HG03135 (cell line): ENCODE measurements around the gene TRIM9.

Source experiments
- ATAC-seq: cut with Tn5 transposase; IDR thresholded peaks from one replicate; pipeline ENCODE4 v1.9.1; 2021; ENCODE audit warnings: mild to moderate bottlenecking, moderate library complexity; ENCODE audit not compliant: unreplicated experiment

The TRIM9 gene

DNA sequence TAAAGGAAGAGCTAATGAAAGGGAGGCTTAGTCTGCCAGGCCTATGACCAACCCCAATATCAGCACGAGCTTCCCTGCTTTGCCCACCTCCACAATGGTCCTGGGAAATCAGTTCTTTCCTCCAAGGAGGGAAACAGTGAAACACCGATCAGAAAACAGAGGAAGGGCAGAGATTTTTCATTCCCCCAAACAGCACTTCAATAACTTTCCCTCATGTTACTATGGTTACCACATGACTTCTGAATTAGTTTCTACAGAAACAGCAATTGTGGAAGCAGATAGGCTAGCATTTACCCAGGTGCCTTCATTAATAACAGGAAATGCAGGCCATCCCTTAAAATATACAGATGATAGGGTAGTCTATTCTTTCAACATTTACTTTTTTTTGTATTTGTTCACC, 35.9 kb downstream of the TRIM9 start:
- no peak for ATAC-seq

DNA sequence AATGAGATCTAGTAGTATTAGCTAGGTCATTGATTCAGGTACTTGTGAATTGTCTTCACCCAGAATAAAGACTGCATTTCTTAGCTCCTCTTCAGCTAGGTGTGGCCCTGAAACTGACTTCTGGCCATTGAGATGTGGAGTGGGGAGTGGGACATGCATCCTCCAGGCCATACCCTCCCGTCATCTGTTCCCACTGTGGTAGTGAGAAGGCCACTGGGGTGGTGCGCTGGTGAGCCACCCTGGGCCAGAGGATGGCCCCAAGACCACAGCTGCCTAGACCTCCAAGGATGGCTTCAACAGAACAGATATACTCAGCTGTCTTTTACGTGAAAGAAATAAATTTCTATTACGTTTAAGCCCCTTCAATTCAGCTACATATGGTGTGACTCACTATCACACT, 36.5 kb downstream of the TRIM9 start:
- no peak for ATAC-seq

DNA sequence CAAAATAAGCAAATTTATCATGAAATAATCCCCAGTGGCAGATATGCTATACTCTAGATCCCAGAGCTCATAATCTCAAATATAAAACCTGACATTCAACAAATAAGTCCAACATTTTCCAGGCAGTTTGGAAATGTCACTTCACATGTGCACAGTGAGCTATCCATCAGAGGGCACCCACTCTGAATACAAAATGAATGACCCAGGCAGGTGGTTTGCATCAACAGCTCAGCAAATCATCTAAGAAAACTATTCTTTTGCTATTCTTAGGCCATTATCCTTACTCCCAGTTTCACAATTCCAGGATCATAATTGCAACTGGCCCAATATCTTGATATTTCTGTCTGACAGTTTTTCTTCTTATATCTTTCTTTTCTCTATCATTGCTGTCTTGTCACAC, 38.5 kb downstream of the TRIM9 start:
- no peak for ATAC-seq

DNA sequence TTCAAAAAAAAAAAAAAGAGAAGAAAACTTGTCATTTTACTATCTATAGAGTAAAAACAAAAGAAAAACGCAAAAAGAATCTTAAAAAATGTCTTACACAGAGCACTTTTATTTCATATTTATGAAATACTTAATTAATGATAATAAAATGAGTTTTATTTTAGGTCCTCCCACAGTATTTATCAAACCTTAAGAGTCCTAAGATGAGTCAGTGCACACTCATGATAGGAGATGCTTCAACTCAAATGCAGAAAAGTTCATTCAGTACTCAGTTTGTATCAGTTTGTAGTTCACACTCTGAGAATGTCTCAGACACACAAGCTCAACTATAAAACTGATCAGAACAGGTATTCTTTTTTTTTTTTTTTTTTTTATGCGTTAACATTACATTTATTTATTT, 41.7 kb downstream of the TRIM9 start:
- no peak for ATAC-seq

DNA sequence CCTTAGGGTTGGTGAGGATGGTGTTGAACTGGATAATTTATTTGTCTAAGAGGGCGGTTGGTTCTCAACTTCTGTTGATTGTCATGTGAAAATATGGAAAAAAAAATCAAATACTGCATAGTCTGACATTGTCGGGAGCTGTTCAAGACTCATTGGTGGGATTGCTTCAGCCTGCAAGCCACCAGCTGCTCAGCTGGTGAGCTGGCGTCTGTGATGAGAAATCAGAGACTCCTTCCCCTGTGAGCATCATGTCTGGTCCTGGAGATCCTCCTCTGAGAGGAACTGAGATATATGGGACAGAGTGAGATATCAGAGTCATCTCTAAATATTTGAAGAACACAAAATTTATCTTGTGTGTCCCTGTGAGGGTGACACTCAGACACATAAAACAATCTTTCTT, 49.9 kb downstream of the TRIM9 start:
- no peak for ATAC-seq

DNA sequence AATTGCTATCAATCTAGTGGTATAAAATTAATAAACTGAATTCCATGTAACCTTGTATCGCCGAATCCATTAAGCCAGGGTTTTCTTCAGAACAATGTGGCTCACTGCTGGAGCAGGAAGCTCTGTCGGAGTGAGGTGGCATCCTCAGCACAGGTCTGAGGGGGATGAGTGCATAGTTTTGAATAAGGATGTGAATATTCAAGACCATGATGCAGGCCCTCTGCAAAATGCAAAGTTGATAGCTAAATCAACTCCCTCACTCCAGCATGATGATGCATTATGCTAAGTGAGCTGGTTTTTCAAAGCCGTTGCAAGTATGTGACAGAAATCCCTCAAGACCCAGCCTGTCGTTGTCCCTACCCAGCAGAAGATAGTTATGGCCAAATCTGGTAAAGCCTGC, 53.0 kb downstream of the TRIM9 start:
- ATAC-seq, result no peak

DNA sequence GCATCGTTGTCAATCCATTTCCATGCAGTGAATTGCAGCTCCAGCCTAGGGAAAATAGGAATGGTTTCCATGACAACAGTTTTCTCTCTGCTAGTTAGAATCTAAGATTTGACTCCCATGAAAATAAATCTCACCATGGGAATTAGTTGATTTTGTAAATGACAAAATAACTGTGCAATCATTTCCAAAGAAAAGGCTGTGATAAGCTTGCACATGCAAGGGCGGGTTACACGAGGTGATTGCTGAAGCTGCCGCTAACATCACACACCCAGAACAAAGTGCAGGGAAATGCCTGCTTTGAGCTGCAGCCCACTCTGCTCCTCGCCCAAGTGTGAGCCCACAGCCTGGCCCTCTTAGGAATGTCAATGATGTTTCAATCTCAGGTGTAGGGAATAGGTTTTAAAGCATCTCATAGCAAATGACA, 53.8 kb downstream of the TRIM9 start:
- no peak for ATAC-seq

- ATAC-seq, result no peak
Measured at GRCh38 chr14:51039252-51039651, 55.7 kb downstream of the TRIM9 start.

- ATAC-seq, result no peak
Measured at GRCh38 chr14:51035611-51036192, 59.2 kb downstream of the TRIM9 start.

DNA sequence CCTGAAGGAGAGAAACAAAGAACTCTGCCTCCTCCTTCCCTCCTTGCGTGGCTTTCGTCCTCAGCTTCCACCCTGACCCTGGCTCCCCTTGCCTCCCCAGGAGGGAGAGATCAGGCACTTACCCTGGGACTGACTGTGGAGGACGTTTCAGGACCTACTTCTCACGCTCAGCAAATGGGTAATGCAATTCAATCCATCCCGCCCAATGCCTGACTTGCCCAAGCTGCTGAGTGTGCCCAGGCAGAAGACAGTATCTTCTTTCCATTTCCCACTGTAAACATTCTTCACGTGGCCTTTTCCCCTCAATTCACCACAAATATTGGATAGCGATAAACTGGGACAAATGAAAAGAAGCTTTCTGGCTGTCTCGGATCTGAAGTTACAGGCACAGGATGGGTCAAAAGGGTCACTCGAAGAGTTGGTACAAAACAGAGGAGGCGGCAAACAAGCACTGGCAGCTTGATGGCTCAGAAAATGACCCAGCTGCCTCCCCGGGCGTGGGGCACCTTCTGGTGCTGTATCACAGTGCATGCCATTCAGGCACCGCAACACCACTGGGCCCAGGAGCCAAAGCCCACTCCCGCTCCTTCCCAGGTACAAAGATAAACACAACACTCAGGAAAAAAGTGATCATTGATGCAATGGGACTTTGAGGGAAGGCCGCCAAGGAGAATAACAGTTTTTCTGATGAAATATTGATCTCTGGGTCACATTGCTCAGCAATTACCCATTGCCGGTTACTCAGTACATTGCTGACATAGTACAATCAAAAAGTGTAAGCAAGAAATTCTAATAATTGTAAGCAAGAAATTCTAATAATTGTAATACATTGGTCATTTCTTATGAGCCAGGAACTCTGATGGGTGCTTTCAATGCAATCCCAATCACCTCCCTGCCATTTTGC, 65.8 kb downstream of the TRIM9 start:
- no peak for ATAC-seq

GRCh38 chr14:51028361-51028760, 66.5 kb downstream of the TRIM9 start:
- ATAC-seq, result no peak

DNA sequence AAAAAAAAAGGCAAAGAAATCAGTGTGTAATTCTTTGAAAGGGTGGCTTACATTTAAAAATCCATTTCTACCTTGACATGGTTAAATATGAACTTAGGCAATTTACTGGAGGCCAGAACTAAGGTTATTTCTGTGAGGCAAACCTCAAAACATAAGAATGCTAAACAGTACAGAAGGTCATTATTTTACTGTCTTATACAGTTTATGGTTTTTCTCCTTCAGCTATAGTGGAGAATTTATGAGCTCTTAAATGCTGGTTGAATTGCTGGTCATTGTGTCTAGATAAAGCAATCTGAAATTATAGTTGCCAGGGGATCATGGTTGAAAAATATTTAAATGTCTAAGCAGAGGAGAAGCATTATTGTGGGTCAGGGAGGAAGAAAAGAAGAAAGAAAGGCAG, 70.5 kb downstream of the TRIM9 start:
- no peak for ATAC-seq

GRCh38 chr14:51023964-51024363, 70.9 kb downstream of the TRIM9 start:
- no peak for ATAC-seq

GRCh38 chr14:51022769-51023168, 72.1 kb downstream of the TRIM9 start:
- no peak for ATAC-seq

GRCh38 chr14:51020024-51020710, 74.7 kb downstream of the TRIM9 start:
- no peak for ATAC-seq

GRCh38 chr14:51019089-51019488, 75.8 kb downstream of the TRIM9 start:
- ATAC-seq, result no peak

DNA sequence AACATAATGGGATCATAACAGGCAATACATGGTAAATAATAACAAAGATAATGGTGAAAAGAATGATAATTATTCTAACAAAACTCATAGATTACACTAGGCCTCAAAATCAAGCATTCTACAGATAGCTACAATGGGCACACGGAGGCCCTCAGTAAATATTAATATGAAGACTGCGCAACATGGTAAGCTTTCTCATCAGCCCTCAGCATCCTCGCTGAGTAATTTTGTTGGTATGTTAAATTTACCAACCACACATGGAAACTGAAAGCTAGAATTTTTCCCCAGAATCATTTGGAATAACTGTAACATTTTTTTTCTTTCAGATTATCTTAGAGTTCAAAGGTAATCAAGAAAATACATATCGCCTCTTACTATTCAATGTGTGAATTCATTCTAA, 76.4 kb downstream of the TRIM9 start:
- no peak for ATAC-seq

DNA sequence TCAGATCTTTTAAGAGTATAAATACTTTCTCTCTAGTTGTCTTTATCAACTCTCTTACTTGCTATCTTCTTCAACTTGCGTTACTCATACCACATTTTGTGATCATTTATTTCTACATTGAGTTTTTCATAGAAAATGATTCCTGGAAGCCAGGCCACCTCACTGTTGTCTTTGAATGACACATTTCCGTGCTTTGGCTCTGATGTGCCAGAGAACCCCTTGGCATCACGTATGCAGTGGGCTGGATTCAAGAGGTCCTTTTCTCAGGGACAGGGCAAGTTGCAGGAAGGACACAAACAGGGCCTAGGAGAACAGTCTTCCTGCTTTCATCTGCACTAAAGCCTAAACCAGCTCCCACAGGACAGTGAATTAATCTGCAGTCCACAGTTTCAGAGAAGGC, 80.3 kb downstream of the TRIM9 start:
- ATAC-seq, result no peak

DNA sequence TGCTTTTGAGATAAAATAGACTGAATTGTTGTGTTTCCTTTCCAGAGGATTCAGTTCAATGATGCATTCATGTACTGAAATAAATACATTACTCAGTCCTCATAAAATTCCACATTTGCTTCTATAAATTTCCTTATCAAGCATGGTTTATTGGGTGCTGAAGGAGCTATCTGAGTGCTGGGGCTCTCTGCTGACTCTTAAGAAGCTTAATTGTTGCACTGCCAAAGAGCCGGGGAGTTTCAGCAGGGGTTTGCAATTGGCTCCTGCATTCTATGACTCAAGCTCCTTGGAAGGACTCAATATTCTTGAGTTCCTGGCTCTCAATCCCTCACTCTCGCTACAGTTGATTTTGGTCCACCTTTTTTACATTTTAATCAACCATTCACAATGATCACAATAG, 80.8 kb downstream of the TRIM9 start:
- no peak for ATAC-seq

- ATAC-seq, result no peak
Measured at GRCh38 chr14:51012055-51012454, 82.8 kb downstream of the TRIM9 start.

- no peak for ATAC-seq
Measured at GRCh38 chr14:51008446-51008845, 86.5 kb downstream of the TRIM9 start.

GRCh38 chr14:51006781-51007211, 88.1 kb downstream of the TRIM9 start:
- no peak for ATAC-seq
